Lower lobe of right lung (tissue), 2 donors: ENCODE data around the gene DLGAP1. TPM values are rescaled to one million over a fixed set of nuclear protein-coding genes. Genes with fewer than 3 reads are reported as not detected.

Experiments
- ATAC-seq, 2 donors: fragments of 200-7000 bp; cut with Tn5 transposase; one replicate each; pipeline ENCODE4 v1.9.1; 2020 to 2022; ENCODE audit warnings: mild to moderate bottlenecking in 2 of 2, moderate library complexity in 2 of 2
- DNase-seq: peaks from one replicate; pipeline ENCODE4 v3.0.0-alpha.2; 2020
- H3K27ac ChIP-seq: fragments of 200-600 bp; one replicate; pipeline ENCODE4 v1.8.0; 2022
- H3K27me3 ChIP-seq: fragments of 200-600 bp; one replicate; pipeline ENCODE4 v1.8.0; 2022; ENCODE audit warnings: low read depth
- H3K36me3 ChIP-seq: fragments of 200-600 bp; one replicate; pipeline ENCODE4 v1.8.0; 2022; ENCODE audit warnings: mild to moderate bottlenecking
- H3K4me1 ChIP-seq: fragments of 200-600 bp; one replicate; pipeline ENCODE4 v1.8.0; 2022
- H3K4me3 ChIP-seq: fragments of 200-600 bp; one replicate; pipeline ENCODE4 v1.8.0; 2022; ENCODE audit warnings: mild to moderate bottlenecking
- H3K9me3 ChIP-seq: fragments of 200-600 bp; one replicate; pipeline ENCODE4 v1.8.0; 2022
- intact Hi-C: fragments of 100-400 bp; cut with DNase I; formaldehyde crosslinking; loops from one replicate; pipeline ENCODE4 v1.11.0; 2022
- total RNA-seq: library from RNA; stranded (reverse); fragmentation: NEBNext Ultra II Directional; extraction: Animal tissue kit (Norgen Biotek cat#: 25700); gene quantifications from one replicate; pipeline ENCODE4 v1.2.1, GENCODE V29; 2021
- TF ChIP-seq, protein P1 (sequence below): fragments of 200-600 bp; IDR thresholded peaks from one replicate; pipeline ENCODE4 v1.8.0; 2022; ENCODE audit warnings: antibody characterized with exemption, mild to moderate bottlenecking
- donor health status: DM: no; HTN: yes; CAD: no; lungs with severe emphysema.

DLGAP1 gene
- total RNA-seq, 1 donor from 2014 or later = 3.8 TPM

DNA sequence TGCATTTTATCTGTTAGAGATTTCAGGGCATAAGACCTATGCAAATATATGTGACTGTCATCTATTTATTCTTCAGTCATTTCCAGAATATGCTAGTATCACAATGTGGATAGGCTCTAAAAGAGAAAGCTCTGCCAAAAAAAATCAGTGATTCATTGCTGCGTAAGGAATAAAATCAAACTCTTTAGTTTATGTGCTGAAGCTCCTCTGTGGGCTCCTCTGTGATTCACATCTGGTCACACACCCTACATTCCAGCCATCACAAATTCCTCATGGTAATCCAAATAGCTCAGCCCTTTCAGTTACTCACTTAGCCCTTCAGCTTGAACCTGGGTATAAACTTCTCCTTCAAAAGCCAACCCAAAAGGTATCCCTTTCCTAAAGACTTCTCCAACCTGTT lies 21.4 kb downstream of the DLGAP1 start:
- Histone ChIP-seq H3K27ac (no peak overlapping the region), H3K4me1 (no peaks in the 10 kb centered on the region), H3K9me3 (no peaks in the 10 kb centered on the region), H3K4me3 (no peak overlapping the region), H3K27me3 (no peaks in the 10 kb centered on the region), H3K36me3 (no peaks in the 10 kb centered on the region)
- intact Hi-C loops = no loop called here
- no peak for ATAC-seq
- TF ChIP-seq, protein P1, sequence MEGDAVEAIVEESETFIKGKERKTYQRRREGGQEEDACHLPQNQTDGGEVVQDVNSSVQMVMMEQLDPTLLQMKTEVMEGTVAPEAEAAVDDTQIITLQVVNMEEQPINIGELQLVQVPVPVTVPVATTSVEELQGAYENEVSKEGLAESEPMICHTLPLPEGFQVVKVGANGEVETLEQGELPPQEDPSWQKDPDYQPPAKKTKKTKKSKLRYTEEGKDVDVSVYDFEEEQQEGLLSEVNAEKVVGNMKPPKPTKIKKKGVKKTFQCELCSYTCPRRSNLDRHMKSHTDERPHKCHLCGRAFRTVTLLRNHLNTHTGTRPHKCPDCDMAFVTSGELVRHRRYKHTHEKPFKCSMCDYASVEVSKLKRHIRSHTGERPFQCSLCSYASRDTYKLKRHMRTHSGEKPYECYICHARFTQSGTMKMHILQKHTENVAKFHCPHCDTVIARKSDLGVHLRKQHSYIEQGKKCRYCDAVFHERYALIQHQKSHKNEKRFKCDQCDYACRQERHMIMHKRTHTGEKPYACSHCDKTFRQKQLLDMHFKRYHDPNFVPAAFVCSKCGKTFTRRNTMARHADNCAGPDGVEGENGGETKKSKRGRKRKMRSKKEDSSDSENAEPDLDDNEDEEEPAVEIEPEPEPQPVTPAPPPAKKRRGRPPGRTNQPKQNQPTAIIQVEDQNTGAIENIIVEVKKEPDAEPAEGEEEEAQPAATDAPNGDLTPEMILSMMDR = no peak
- DNase-seq = no peak

GRCh38 chr18:4430836-4431235 lies 24.3 kb downstream of the DLGAP1 start:
- TF ChIP-seq, protein P1 = no peak
- H3K9me3 ChIP-seq = no peaks in the 10 kb centered on the region
- no peak overlapping the region for H3K4me3 ChIP-seq
- no peaks in the 10 kb centered on the region for H3K27me3 ChIP-seq
- H3K36me3 ChIP-seq = no peaks in the 10 kb centered on the region
- ATAC-seq (no peak), DNase-seq (no peak)
- H3K4me1 ChIP-seq = no peaks in the 10 kb centered on the region
- H3K27ac ChIP-seq = no peak overlapping the region
- intact Hi-C loops = no loop called here

- DNase-seq = no peak
- Histone ChIP-seq H3K27ac (no peak overlapping the region), H3K27me3 (no peaks in the 10 kb centered on the region), H3K36me3 (no peaks in the 10 kb centered on the region), H3K4me1 (no peaks in the 10 kb centered on the region), H3K9me3 (peaks cover 4% of the 10 kb centered on the region), H3K4me3 (no peak overlapping the region)
- ATAC-seq = no peak
- TF ChIP-seq, protein P1 = no peak
- intact Hi-C loops = no loop called here
Observed at GRCh38 chr18:4417714-4418113, 37.4 kb downstream of the DLGAP1 start.

- H3K27me3 ChIP-seq = no peaks in the 10 kb centered on the region
- intact Hi-C loops = no loop called here
- DNase-seq (no peak), ATAC-seq (no peak)
- H3K4me3 ChIP-seq = no peak overlapping the region
- no peaks in the 10 kb centered on the region for H3K4me1 ChIP-seq
- TF ChIP-seq, protein P1 = no peak
- no peaks in the 10 kb centered on the region for H3K36me3 ChIP-seq
- no peak overlapping the region for H3K27ac ChIP-seq
- H3K9me3 ChIP-seq = peaks cover 4% of the 10 kb centered on the region
Observed at GRCh38 chr18:4416976-4417375, 38.1 kb downstream of the DLGAP1 start.

GRCh38 chr18:4412286-4412685 lies 42.8 kb downstream of the DLGAP1 start:
- Histone ChIP-seq H3K27me3 (no peaks in the 10 kb centered on the region), H3K36me3 (no peaks in the 10 kb centered on the region), H3K27ac (no peak overlapping the region), H3K9me3 (no peaks in the 10 kb centered on the region), H3K4me3 (no peak overlapping the region), H3K4me1 (no peaks in the 10 kb centered on the region)
- ATAC-seq (no peak), DNase-seq (no peak)
- intact Hi-C loops = no loop called here
- TF ChIP-seq, protein P1 = no peak

- intact Hi-C loops = no loop called here
- Histone ChIP-seq H3K4me3 (no peak overlapping the region), H3K27ac (no peak overlapping the region), H3K4me1 (no peaks in the 10 kb centered on the region), H3K9me3 (no peaks in the 10 kb centered on the region), H3K27me3 (no peaks in the 10 kb centered on the region), H3K36me3 (no peaks in the 10 kb centered on the region)
- TF ChIP-seq, protein P1 = no peak
- DNase-seq = no peak
- no peak for ATAC-seq
Observed at GRCh38 chr18:4406856-4407255, 48.3 kb downstream of the DLGAP1 start.
